Stimulated activated CD4-positive, alpha-beta T cell treated with anti-CD3 and anti-CD28 coated beads, Interleukin-12 subunit alpha, Interleukin-12 subunit beta, amount 100 ng/mL, for 4 hours (primary cell): Measurements from ENCODE around the gene MPV17L2.
A peak's percentile ranks its signal among the peaks of the same experiment; 100 is the strongest.
"Not testable (repeated sequence)": the region's sequence is repeated elsewhere in the genome, so short reads cannot be mapped to it uniquely, and the experiment has no call there.

Experiments used
- DNase-seq: peaks from one replicate; pipeline ENCODE4 v3.0.0-alpha.2; 2020

MPV17L2 gene

DNA sequence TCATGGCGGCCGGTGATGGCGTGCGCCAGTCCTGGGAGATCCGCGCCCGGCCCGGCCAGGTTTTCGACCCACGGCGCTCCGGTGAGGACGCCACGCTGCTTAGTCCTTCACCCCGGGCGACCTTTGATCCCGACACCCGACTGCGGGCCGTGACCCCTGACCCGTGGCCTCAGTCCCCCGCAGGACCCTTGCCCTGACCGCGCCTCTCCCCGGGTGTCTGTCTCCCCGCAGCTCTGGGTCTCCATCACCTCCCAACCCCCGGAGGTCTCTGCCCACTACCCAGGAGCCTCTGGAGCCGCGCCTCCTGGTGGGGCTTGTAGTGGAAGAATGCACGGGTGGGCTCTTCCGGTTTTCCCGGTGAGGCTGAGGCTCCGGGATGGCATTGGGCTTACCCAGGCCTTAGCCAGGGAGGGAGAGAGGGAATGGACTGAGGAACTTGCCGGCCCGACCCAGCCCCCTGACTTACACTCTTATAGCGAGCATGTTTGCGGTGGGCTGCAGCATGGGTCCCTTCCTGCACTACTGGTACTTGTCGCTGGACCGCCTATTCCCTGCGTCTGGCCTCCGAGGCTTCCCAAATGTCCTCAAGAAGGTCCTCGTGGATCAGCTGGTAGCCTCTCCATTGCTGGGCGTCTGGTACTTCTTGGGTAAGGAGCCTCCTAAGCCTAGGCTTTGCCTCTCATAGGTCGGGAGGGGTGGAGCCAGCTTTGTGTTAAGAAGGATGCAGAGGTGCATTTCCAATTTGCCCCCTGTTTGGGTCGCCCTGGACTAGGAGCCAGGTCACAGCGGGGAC, 566 bp downstream of the MPV17L2 start:
- DNase-seq: no peak

DNA sequence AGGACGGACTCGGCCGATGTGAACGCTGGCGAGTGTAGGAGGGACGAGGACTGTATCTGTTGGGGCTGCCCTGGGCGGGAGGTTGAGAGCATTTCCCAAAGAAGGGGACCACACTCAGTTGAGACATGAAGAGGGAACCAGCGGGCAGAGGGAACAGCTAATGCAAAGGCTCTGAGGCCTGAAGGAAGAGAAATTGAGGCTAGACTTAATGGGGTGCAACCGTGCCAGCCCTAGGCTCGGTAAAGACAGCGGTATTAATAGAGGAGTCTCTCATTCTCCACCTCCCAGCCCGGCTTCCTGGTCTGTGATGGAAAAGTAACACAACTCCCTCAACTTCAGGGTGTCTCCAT, 1.1 kb downstream of the MPV17L2 start:
- DNase-seq: no peak

DNA sequence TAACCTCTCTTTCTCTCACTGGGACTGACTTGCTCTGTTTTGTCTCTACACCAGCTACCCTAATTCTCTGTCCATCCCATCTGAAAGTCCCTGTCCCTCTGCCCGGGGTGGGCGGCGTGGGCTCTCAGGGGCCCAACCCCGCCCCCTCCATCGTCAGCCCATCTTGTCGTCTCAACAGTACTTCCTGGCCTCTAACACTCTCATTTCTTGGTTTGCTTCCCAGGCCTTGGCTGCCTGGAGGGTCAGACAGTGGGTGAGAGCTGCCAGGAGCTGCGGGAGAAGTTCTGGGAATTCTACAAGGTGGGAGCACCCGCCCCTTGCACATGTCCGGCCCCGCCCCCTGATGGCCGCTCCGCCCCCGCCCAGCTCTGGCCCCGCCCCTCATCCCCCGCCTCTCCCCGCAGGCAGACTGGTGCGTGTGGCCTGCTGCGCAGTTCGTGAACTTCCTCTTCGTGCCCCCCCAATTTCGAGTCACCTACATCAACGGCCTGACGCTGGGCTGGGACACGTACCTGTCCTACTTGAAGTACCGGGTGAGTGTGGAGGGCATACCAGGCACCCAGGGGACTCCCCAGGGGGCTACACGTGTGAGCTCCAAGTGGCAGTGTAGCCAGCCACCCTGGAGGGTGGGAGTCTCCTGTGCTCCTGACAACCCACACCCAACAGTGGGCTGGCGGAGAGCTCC, 1.7 kb downstream of the MPV17L2 start:
- DNase-seq: peak; percentile 38

DNA sequence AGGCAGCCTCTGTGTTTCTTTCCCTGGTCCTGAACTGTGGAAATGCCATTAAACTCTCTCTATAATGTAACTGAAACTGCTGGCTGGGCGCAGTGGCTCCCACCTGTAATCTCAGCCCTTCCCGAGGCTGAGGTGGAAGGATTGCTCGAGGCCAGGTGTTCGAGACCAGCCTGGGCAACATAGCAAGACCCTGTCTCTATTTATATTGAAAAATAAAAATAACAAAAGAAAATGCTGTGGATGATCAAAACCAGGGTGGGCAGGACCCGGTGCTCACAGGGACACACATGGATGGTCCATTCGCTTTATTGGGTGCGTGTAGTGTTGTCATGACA, 3.5 kb downstream of the MPV17L2 start:
- DNase-seq: no peak

DNA sequence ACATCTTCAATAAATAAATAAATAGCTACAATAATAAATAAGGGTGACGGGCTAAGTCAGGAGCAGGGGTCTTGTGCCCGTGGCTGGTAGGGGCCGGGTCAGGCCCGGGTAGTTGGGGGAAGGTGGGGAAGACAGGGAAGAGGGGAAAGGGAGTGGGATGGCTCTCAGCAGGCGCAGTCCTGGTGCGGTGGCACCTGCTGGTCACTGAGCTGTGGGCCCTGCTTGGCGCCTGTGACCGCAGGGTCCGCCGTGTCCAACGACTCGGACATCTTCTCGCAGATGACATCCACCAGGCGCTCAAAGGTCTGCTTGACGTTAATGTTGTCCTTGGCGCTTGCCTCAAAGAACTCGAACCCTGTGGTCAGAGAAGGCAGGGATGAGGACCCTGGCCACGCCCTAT, 4.3 kb downstream of the MPV17L2 start:
- no peak for DNase-seq

DNA sequence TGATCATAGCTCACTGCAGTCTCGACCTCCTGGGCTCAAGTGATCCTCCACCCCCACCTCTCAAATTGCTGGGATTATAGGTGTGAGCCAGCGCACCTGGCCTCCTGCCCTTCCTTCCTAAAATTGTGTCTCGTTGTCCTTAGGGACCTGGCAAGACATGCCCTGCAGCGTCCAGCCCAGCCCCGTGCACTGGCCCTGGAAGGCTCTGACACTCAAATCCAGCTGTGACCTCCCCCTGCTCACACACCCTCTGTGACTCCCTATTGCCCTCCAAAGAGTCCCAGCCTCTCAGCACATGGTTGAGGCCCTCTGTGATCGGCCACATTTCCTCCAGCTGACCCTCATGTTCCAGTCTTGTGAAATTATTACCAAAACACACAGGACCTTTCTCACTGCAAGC, 4.9 kb downstream of the MPV17L2 start:
- DNase-seq: no peak

DNA sequence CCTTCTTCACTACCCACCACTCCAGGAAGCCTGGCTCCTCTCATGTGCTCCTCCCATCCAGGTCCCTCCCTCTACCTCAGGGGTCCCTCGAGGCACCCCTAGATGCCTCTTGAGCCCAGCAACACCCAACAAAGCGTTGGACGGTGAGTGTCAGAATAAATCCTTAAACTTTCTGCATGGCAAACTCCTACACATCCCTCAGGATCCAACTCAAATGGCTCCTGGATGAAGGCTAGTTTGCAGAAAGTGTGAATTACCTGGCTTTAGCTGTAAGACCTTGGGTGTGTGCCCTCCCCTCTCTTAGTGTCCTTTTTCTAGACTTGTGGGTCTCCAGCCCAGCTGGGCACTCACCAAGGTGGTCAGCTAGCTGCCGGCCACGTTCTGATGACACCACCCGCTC, 5.4 kb downstream of the MPV17L2 start:
- DNase-seq: no peak

DNA sequence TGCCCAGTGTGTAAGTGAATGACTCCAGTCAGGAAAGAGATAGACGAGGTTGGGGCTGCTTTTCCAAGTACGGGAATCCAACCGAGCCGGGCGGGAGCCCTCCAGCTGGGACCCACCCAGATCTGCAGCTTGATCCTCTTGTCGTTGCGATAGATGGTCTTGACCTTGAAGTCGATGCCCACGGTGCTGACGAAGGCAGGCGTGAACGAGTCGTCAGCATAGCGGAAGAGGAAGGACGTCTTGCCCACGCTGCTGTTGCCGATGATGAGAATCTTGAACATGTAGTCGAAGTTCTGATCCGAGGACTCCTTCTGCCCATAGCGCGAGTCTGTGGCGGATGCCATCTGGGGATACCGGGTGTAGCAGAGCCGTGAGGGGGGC, 9.4 kb downstream of the MPV17L2 start:
- no peak for DNase-seq

DNA sequence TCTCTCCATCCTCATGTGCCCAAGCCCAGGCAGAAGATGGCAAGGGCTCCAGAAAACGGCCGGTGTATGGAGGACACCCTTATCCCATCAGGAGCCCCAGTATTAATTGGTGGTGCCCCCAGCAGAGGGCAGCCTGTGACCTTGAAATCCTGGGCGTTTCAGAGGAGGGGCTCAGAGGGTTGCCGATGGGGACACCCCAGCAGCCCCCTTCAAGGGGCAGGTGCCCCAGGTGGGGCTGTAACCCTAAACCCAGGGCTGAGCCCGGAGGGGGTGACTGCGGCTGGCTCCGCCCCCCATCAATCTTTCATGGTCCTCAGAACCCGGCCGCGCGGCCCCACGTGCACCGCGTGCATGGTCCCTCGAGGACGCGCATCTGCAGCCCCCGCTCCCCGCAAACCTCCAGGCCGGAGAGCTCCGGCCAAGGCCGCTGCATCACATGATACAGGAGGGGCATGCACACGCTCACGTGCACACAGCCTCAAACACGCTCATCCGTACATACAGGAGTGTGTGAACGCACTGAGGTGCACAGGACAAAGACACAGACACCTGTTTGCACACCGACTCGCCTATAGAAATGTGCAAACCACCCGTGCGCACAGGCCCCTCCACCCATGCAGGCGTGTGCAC, 9.9 kb downstream of the MPV17L2 start:
- DNase-seq: no peak

DNA sequence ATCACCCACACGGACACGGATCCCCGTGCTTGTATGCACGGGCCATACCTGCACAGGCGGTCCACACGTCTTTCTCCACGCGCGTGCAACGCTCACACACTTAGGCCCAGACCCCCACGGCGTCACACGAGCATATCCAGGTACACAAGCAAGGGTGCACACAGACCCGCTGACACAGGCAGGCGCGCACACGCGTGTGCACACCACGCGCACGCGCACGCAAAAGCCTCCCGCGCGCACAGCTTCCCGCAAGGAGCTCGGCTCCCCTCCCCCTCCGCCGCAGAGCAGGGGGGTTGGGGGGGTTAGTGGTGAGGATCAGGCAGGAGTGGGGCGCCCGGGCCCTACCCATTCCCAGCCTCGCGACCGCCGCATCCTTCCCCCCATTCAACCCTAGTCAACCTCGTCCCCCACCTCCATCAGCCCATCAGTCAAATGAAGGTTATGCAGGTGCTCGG, 10.4 kb downstream of the MPV17L2 start:
- DNase-seq: peak; percentile 33

DNA sequence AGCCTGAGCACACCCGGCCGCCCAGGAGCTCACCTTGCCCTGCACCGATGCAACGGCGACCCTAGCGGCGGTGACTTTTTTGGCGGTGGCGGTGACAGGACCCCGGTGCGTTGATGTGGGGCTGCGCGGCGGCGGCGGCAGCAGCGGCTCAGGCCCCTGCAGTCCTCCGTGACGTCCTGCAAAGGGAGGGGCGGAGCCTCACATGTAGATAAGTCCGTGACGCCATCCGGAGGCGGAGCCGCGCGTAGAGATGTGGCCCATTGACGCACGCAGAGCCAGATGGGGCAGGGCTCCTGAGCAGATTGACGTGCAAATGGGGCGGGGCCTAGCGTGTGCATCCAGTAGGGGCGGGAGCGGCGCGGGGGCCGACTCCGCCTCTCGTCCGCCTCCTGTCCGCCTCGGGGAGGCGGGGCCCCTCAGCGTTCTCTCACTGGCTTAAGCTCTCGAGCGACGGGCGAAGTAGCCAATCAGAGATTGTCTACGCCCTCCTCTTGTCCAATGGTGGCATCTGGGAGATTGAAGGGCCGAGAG, 10.9 kb downstream of the MPV17L2 start, which contains the start of gene RAB3A:
TSS of gene RAB3A (minus strand) at position 180 of the 531 bp plus-strand sequence. CDS start 1,302 bp downstream, outside the sequence.
- peak; percentile 99 for DNase-seq

DNA sequence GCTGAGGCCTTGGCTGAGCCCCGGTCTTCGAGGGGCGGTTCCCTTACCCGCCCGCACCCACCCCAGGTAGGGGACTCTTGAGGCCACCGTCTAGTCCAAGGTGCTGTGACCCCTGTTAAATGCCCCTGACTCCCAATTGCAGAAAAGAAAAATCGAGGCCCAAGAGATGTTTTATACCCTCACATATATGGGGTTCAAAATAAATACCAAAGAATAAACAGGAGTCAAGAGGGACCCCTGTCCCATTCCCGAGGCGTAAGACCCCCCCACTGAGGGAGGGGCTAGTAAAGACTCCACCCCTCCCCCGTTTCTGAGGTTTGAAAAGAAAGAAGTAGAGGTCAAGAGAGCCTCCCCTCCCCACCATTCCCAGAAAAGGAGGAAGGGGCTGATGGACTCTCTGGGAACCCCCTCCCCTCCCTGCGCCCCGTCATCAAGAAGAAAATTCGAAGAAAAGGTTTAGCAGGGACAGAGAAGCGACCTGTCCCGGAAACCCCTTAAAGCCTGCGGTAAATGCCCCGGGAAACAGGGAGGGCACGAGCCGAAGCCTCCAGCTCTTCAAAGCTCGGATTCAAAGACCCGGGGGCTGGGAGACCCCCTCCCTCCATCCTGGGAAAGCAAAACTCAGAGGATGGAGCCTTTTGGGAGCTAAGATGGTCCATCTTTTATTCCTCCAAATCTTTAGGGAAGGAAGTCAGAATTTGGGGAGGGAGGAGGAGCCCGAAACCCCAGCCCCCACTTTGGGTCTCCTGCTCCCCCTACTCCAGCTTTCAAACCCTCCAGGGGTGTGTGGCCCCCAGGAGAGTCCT, 11.6 kb downstream of the MPV17L2 start:
- peak; percentile 41 for DNase-seq

DNA sequence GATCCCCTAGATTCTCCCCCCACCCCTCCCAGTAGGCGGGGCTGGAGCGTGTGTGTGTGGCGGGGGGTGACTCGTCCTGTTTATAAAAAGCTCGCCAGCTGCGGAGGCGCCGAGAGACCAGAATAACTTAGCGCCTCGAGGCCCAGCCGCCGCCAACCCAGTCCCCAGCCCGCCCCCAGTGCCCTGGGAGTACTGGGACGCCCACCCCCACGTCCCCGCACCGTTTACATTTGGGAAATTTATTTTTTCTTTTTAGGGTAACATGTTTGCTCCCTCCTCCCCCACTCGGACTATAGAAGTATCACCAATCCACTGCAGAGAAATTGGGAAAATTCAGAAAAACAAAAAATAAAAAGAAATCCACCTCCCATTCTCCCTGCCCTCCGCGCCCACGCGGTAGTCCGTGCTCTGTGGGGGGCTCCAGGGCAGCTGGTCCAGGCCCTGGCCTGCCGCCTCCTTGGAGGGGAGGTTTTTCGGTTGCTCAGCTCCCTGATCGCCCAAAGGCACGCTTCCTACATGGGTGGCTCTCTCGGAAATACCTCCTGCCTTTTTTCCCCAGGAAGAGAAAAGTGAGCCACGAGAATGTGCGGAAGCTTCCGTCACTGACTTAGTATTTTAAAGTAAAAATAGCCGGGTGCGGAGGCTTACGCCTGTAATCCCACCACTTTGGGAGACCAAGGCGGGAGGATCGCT, 12.3 kb downstream of the MPV17L2 start:
- DNase-seq: peak; percentile 43

DNA sequence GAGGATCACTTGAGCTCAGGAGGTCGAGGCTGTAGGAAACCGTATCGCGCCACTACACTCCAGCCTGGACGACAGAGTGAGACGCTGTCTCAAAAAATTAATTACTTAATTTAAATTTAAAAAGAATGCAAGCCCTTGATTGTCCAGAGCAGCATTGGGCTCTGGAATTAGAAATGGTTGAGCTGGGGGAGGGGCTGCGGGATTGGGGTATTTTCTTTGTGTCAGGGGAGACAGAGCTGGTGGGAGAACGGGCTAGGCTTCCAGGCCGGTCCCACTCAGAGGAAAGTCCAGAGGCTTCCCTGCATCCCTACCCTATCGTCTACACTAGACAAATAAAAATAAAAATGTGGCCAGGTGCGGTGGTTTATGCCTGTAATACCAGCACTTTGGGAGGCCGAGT, 13.0 kb downstream of the MPV17L2 start:
- no peak for DNase-seq

DNA sequence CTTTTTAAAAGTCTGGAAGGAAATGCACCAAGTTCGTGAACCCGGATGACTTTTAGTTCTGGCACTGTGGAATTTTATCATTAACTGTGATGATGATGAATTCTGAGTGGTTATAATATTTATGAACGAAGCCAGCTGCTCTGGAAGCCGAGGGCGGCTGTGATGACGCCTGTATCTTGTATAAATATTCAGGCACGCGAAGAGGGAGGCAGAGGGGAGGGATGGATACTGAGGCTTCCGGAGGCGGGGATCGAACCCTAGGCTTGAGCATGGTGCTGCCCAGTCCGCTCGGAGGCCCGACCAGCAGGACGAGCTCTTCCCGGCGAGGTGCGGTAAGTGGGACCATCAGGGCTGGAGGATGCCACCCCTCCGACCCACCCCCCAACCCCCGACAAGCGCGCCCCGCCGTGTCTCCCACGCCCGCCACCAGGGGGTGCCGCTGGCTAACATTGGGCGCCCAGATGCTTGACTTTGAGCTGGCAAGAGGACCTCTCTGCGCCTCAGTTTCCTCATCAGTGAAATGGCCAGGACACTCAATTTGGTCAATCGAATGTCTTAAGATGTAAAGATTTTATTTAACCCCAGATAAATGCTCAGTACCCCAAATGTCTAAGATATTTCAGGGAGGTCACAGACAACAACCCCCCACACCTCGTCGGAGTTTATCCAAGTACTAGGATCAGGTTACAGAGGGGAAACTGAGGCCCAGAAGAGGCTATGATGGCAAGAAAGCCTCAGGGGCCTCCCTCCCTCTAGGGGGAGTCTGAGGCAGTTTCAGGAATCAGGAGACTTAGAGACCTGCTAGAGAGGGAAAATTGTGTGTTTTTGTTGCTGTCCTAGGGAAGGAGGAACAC, 15.3 kb downstream of the MPV17L2 start:
- DNase-seq: peak; percentile 56

DNA sequence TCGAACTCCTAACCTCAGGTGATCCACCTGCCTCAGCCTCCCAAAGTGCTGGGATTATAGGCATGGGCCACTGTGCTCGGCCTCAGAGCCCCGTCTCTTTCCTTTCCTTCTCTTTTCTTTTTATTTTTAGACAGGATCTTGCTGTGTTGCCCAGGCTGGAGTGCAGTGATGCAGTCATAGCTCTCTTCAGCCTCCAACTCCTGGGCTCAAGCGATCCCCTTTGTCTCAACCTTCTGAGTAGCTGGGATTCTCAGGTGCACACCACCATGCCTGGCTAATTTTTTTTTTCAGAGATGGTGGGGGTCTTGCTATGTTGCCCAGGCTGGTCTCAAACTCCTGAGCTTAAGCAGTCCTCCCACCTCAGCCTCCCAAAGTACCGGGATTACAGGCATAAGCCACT, 16.9 kb downstream of the MPV17L2 start:
- DNase-seq: not testable (repeated sequence)

DNA sequence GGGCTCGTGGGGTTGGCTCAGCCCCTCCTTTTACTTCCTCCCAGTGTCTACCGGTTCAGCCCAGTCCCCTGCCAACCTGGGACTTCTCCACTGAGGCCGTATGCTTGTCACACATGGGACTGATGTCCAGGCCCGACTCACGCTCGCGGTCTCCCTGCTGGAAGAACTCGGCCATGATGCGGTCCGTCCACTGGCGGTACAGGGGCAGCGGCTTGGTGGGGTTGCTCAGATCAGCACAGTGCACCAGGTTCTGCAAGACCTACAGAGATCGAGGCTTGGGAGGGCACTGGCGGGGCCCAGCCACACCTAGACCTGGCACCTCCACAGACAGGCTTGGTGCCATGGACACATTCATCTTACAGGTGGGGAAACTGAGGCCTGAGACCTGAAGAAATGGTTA, 18.7 kb downstream of the MPV17L2 start:
- DNase-seq: no peak

DNA sequence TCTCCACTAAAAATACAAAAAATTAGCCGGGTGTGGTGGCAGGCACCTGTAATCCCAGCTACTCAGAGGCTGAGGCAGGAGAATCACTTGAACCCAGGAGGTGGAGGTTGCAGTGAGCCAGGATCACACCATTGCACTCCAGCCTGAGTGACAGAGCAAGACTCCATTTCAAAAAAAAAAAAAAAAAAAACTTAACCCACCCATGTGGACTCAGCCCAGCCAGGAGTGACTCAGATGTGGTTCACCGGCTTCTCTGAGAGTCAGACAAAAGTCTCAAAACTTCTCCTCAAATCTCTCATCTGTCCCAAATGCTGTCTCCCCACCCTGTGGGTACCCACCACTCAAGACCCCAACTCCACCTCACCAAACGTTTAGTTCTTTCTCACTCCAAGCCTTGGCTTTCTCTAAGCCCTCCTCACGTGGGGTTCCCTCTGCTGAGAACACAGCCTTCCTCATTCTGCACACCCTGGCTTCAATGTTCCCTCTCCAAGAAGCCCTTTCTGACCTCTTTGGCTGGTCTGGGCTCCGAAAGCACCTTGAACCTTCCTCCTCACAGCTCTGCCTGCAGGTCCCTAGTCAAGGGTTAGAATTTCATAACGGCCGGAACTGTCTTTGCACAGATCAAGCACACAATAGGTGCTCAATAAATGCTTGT, 21.9 kb downstream of the MPV17L2 start:
- DNase-seq: no peak

DNA sequence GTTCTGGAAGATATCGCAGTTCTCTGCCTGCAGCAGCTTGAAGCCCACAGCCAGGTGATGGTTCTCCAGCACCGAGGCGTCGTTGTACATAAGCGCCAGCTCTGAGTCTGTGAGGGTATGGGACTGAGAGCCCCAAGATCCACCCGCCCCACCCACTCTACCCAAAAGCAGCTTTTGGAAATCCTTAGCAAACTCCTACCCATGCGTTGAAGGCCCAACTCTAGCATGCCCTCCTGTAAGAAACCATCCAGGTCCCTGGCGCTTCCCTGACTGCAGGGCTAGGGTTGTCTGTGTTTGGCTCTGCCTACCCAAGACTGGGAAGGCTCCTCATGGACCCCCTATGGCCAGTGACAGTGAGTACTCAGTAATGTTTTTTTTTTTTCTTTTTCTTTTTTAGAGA, 23.8 kb downstream of the MPV17L2 start:
- DNase-seq: no peak

DNA sequence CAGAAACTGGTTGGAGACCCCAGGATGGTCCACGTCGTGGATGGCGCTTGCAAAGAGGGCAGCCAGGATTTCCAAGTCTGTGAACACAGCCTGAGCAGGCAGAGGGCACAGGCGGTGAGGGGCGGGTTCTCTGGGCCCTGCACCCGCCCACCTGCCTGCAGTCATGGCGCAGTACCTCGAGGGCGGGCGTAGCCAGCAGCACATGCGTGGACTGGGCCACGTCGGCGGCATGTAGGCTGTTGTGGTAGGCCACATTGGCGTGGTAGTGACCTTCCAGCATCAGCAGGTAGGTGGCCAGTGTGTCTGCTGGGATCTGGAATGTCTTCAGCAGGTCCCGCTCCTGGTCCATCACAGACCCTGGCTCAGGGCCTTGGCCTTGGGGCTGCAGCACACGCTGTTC, 25.1 kb downstream of the MPV17L2 start:
- no peak for DNase-seq

DNA sequence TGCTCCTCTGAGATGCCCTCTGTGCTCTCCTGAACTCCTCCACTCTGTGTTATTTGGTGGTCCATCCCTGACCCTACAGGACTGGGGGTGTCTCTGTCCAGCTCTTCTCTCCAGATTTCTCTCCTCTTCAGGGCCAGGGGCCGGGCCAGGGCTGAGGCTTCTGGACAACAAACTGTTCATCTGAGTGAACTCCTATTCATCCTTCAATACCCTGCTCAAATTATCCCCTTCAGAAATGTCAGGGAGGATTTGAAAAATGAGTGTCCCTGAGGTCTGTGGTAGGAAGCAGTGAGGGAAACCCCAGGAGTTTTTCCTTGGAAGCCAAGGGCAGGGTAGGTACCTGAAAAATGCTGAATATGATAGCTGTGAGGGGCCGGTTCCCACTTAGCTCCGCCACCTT, 25.6 kb downstream of the MPV17L2 start:
- DNase-seq: no peak
